Activated T-helper 17 cell treated with anti-CD3 and anti-CD28 coated beads, Interleukin-2, amount 50 U/mL, for 72 hours (primary cell): ENCODE data around the gene MAP1LC3C. TPM values are rescaled to one million over a fixed set of nuclear protein-coding genes. Genes with fewer than 3 reads are reported as not detected.

Source experiments
- ATAC-seq: fragments of 150-1000 bp; cut with Tn5 transposase; replicated peaks from 2 replicates; pipeline ENCODE4 v1.10.0; 2021; ENCODE audit warnings: mild to moderate bottlenecking, moderate library complexity
- H3K27ac Mint-ChIP-seq: one replicate; pipeline ENCODE4 v1.8.0; 2022; ENCODE audit warnings: mixed read lengths
- H3K27me3 Mint-ChIP-seq: one replicate; pipeline ENCODE4 v1.8.0; 2022; ENCODE audit warnings: mixed read lengths
- H3K36me3 Mint-ChIP-seq: one replicate; pipeline ENCODE4 v1.8.0; 2022; ENCODE audit warnings: low read depth, mild to moderate bottlenecking, mixed read lengths
- H3K4me1 Mint-ChIP-seq: one replicate; pipeline ENCODE4 v1.8.0; 2022; ENCODE audit warnings: mixed read lengths
- H3K4me3 Mint-ChIP-seq: one replicate; pipeline ENCODE4 v1.8.0; 2022; ENCODE audit warnings: mild to moderate bottlenecking, mixed read lengths
- H3K9me3 Mint-ChIP-seq: one replicate; pipeline ENCODE4 v1.8.0; 2022; ENCODE audit warnings: mixed read lengths
- total RNA-seq, 2 donors: library from RNA; stranded (reverse); gene quantifications; one replicate each; pipeline ENCODE4 v1.2.3, GENCODE V29; 2022

The MAP1LC3C gene
- total RNA-seq, 2 donors from 2014 or later, result not detected

DNA sequence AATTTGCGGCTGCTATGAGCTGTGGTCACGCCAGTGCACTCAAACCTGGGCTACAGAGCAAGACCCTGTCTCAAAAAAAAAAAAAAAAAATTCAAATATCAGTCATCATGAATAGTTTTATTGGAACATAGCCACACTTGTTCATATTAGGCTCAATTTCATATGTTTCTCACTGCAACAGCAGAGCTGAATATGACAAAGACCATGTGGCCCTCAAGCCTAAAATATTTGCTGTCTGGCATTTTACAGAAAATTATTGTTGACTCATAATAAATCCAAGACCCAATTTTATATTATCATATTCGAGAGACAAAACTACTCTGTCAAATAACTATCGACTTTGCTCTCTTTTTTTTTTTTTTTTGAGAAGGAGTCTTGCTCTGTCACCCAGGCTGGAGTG lies 30.3 kb downstream of the MAP1LC3C start:
- no peak overlapping the region for H3K4me3 Mint-ChIP-seq
- no peak for ATAC-seq
- H3K27ac Mint-ChIP-seq, result no peak overlapping the region
- H3K4me1 Mint-ChIP-seq, result no peaks in the 10 kb centered on the region
- no peaks in the 10 kb centered on the region for H3K36me3 Mint-ChIP-seq
- H3K9me3 Mint-ChIP-seq, result no peaks in the 10 kb centered on the region
- H3K27me3 Mint-ChIP-seq, result no peaks in the 10 kb centered on the region

DNA sequence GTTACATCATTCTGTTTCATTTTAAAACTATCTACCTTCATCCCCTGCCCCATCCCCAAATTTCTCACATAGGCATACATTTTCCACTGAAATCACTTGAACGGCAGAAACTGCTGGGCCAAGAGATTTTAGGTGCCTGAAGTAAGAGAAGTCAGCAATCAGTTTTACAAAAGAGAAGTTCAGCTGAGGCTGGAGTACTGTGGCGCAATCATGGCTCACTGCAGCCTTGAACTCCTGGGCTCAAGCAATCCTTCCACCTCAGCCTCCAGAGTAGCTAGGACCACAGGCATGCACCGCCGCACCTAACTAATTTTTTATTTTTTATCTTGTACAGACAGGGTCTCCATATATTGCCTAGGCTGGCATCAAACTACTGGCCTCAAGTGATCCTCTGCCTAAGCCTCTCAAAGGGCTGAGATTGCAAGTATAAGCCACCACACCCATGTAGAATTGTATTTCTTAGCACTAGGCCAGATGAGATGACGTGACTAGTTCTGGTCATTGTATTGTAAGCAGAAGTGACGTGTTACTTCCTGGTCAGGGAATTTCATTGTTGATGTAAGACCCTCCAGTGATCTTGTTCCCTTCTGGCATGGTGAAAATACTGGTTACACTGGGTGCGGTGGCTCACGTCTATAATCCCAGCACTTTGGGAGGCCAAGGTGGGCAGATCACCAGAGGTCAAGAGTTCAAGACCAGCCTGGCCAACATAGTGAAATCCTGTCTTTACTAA lies 34.2 kb downstream of the MAP1LC3C start:
- no peak for ATAC-seq
- Mint-ChIP-seq H3K4me1 (no peaks in the 10 kb centered on the region), H3K27me3 (no peaks in the 10 kb centered on the region), H3K4me3 (no peak overlapping the region), H3K9me3 (no peaks in the 10 kb centered on the region), H3K27ac (no peak overlapping the region), H3K36me3 (no peaks in the 10 kb centered on the region)

DNA sequence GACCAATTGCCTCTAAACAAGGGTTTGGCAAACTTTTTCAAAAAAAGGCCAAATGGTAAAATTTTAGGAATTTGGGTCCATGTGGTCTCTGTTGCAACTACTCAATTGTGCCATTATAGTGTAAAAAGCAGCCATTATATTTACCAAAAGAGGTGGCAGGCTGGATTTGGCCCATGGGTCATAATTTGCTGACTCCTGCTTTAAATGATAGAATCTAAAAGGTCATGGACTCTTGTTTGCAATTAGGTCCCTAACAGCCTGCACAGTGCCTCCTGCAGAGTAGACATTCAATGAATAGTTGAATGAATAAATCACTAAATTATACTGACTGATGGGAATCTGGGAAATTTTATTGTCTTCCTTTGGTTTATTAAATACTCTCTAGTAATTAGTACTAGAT lies 35.2 kb downstream of the MAP1LC3C start:
- no peak overlapping the region for H3K4me3 Mint-ChIP-seq
- no peaks in the 10 kb centered on the region for H3K36me3 Mint-ChIP-seq
- H3K27me3 Mint-ChIP-seq, result no peaks in the 10 kb centered on the region
- no peak overlapping the region for H3K27ac Mint-ChIP-seq
- H3K9me3 Mint-ChIP-seq, result no peaks in the 10 kb centered on the region
- no peaks in the 10 kb centered on the region for H3K4me1 Mint-ChIP-seq
- ATAC-seq, result no peak

DNA sequence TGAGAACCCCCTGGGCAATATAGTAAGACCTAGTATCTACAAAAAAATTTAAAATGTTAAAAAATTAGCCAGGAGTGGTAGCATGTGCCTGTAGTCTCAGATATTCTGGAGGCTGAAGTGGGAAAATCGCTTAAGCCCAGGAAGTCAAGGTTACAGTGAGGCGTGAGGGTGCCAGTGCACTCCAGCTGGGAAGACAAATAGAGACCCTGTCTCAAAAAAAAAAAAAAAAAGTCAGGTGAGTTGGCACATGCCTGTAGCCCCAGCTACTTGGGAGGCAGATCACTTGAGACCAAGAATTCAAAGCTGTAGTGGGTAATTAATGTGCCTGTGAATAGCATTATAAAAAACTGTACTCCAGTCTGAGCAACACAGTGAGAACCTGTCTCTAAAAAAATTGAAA lies 36.7 kb downstream of the MAP1LC3C start:
- H3K36me3 Mint-ChIP-seq, result no peaks in the 10 kb centered on the region
- no peak overlapping the region for H3K4me3 Mint-ChIP-seq
- H3K4me1 Mint-ChIP-seq, result no peaks in the 10 kb centered on the region
- no peaks in the 10 kb centered on the region for H3K27me3 Mint-ChIP-seq
- no peak overlapping the region for H3K27ac Mint-ChIP-seq
- ATAC-seq, result no peak
- H3K9me3 Mint-ChIP-seq, result no peaks in the 10 kb centered on the region

DNA sequence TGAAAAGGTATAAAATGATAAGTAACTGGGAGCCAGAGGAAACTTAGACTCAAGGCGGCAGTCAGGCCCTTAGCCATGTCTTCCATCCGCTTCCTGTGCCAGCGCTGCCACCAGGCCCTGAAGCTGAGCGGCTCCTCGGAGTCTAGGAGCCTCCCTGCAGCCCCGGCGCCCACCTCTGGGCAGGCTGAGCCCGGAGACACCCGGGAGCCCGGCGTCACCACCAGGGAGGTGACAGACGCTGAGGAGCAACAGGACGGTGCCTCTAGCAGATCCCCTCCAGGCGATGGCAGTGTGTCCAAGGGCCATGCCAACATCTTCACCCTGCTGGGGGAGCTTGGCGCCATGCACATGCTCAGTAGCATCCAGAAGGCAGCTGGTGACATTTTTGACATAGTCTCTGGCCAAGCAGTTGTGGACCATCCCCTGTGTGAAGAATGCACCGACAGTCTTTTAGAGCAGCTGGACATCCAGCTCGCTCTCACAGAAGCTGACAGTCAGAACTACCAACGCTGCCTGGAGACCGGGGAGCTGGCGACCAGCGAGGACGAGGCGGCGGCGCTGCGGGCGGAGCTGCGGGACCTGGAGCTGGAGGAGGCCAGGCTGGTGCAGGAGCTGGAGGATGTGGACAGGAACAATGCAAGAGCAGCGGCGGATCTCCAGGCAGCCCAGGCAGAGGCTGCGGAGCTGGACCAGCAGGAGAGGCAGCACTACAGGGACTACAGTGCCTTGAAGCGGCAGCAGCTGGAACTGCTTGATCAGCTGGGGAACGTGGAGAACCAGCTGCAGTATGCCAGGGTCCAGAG lies 41.0 kb downstream of the MAP1LC3C start, which contains the start of gene BECN2:
TSS of gene BECN2 (plus strand) at position 76 of the 803 bp plus-strand sequence. CDS start at position 76, 0 bp downstream.
- no peak for ATAC-seq
- Mint-ChIP-seq H3K4me1 (no peaks in the 10 kb centered on the region), H3K27me3 (no peaks in the 10 kb centered on the region), H3K9me3 (no peaks in the 10 kb centered on the region), H3K4me3 (no peak within 1 kb of the TSS), H3K36me3 (no peaks in the 10 kb centered on the region), H3K27ac (no peak within 1 kb of the TSS)

DNA sequence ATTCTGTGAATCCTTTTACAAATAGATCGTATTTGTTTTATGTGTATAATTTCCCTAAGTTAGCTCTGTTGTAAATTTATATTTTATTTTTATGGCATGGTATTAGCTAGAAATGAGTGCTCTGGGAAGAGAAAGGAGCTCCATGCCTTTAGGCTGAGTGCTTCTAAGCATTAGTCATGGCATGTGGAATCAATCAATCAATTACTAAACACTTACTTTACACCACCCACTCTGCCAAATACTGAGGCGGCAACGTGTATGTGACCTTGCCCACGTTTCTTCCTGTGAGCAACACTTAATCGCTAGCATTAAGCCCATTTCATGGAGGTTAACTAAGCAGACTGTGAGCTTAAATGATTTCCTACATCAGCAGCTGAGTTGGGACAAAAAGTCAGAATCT lies 48.5 kb downstream of the MAP1LC3C start:
- Mint-ChIP-seq H3K36me3 (no peaks in the 10 kb centered on the region), H3K4me3 (no peak overlapping the region), H3K9me3 (no peaks in the 10 kb centered on the region), H3K27me3 (no peaks in the 10 kb centered on the region), H3K27ac (no peak overlapping the region), H3K4me1 (no peaks in the 10 kb centered on the region)
- ATAC-seq, result no peak

DNA sequence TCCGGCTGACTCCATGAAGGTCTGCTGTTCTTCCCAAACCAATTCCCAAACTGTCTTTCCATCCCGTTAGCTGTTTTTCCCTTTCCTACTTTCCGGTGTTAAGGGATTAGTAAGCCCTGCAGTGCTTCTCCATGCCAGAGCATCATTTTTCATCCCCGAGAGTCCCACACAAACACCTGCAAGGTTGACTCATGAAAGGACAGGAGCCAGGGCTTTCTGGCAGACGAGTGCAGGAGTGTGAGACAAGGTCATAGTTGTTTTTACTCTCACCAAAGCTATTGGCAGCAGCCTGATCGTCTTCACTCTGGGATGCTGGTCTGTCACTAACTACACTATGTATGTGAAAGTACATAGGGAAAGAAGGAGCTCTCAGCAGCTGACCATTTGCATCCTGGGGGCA lies 51.5 kb downstream of the MAP1LC3C start:
- H3K4me1 Mint-ChIP-seq, result no peaks in the 10 kb centered on the region
- H3K27ac Mint-ChIP-seq, result no peak overlapping the region
- no peak for ATAC-seq
- H3K9me3 Mint-ChIP-seq, result no peaks in the 10 kb centered on the region
- no peak overlapping the region for H3K4me3 Mint-ChIP-seq
- H3K27me3 Mint-ChIP-seq, result no peaks in the 10 kb centered on the region
- no peaks in the 10 kb centered on the region for H3K36me3 Mint-ChIP-seq

Other genes starting within 250 kb of the MAP1LC3C start
- 10 to 100 TPM; 32.3 to 50.2 TPM for gene EXO1, start 150.9 kb downstream of the MAP1LC3C start, total RNA-seq
- gene BECN2, start 41.3 kb downstream of the MAP1LC3C start, total RNA-seq, result not detected